Prostate gland (tissue), 2 donors: ENCODE data around the gene PKHD1. TPM values are rescaled to one million over a fixed set of nuclear protein-coding genes. Genes with fewer than 3 reads are reported as not detected.

Source experiments
- DNase-seq: peaks from one replicate; pipeline ENCODE4 v3.0.0-alpha.2; 2019; ENCODE audit warnings: low spot score
- H3K27ac ChIP-seq, 2 donors: fragments of 200-600 bp; sonication (generic); 2 replicates each; pipeline ENCODE4 v1.5.1; 2017 to 2019
- H3K27me3 ChIP-seq: fragments of 200-600 bp; sonication (generic); replicated peaks from 2 replicates; pipeline ENCODE4 v1.5.1; 2019; ENCODE audit not compliant: insufficient read depth
- H3K36me3 ChIP-seq, 2 donors: fragments of 200-600 bp; sonication (generic); 1 replicate in 1 of 2; 2 replicates in 1 of 2; pipeline versions ENCODE4 v1.5.1 to v1.8.1; 2017 to 2019
- H3K4me1 ChIP-seq: fragments of 200-600 bp; sonication (generic); replicated peaks from 2 replicates; pipeline ENCODE4 v1.5.1; 2019
- H3K4me3 ChIP-seq, 2 donors: fragments of 200-600 bp; sonication (generic); 2 replicates each; pipeline ENCODE4 v1.5.1; 2017 to 2019
- H3K9me3 ChIP-seq: fragments of 200-600 bp; sonication (generic); 2 replicates; pipeline ENCODE4 v1.5.1; 2017
- POLR2A ChIP-seq: fragments of 450-650 bp; IDR thresholded peaks from one replicate; pipeline ENCODE4 v1.6.1; 2016; ENCODE audit warnings: antibody characterized with exemption, mild to moderate bottlenecking
- POLR2AphosphoS5 ChIP-seq: sonication (generic); formaldehyde crosslinking; IDR thresholded peaks from one replicate; pipeline ENCODE4 v1.6.1; 2017; ENCODE audit warnings: antibody characterized with exemption
- WGBS: methylation state at CpG from one replicate; pipeline ENCODE4 v1.1.5; 2018; 5-methylcytosine and 5-hydroxymethylcytosine counted together
- intact Hi-C: fragments of 100-400 bp; cut with DNase I; formaldehyde crosslinking; loops from one replicate; pipeline ENCODE4 v1.14.2; 2022
- total RNA-seq, 2 donors: library from RNA; depleted of rRNA; stranded (reverse); fragments of >200 nt; gene quantifications; one replicate each; pipeline ENCODE4 v1.1.0, GENCODE V29; 2016
- TF ChIP-seq, protein P1 (sequence below), 4 experiments: fragments of 200-600 bp in 2 of 4; fragments of 450-650 bp in 2 of 4; sonication (generic) in 2 of 4; IDR thresholded peaks; 1 replicate in 3 of 4; 2 replicates in 1 of 4; pipeline ENCODE4 v1.5.1; 2016 to 2019; ENCODE audit warnings: antibody characterized with exemption in 4 of 4, mild to moderate bottlenecking in 2 of 4, moderate library complexity in 2 of 4

Gene PKHD1
- total RNA-seq, 2 donors from 2014 or later, result 0.46 to 1.1 TPM

DNA sequence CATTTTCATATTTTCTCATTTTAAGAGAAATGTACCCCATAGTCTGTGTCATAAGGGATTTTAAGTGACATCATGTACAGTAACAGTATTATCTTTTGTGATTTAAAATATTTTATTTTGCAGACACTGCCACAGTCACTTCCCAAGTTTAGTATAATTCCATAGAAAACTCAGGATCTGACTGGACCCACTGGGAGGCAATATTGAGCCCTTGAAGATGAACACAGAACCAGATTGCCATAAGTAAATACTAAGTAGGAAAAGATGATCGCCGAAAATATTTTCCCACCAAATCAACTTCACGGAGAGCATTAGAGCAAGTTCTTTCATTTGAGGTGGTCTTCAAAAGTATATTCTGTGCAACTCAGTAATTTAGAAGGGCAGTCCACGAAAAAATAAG lies 17.6 kb upstream of the PKHD1 start:
- H3K4me3 ChIP-seq, result no peak overlapping the region
- no peaks in the 10 kb centered on the region for H3K36me3 ChIP-seq
- no peak overlapping the region for H3K27ac ChIP-seq
- intact Hi-C loops, result loop anchor here (10.0 kb wide), 2 partner anchors 130 to 160 kb away; no protein-coding TSS in a partner anchor
- TF ChIP-seq, protein P1, sequence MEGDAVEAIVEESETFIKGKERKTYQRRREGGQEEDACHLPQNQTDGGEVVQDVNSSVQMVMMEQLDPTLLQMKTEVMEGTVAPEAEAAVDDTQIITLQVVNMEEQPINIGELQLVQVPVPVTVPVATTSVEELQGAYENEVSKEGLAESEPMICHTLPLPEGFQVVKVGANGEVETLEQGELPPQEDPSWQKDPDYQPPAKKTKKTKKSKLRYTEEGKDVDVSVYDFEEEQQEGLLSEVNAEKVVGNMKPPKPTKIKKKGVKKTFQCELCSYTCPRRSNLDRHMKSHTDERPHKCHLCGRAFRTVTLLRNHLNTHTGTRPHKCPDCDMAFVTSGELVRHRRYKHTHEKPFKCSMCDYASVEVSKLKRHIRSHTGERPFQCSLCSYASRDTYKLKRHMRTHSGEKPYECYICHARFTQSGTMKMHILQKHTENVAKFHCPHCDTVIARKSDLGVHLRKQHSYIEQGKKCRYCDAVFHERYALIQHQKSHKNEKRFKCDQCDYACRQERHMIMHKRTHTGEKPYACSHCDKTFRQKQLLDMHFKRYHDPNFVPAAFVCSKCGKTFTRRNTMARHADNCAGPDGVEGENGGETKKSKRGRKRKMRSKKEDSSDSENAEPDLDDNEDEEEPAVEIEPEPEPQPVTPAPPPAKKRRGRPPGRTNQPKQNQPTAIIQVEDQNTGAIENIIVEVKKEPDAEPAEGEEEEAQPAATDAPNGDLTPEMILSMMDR (IDR thresholded peaks at IDR 0.05), result no peak
- TF ChIP-seq POLR2A (no peak), POLR2AphosphoS5 (no peak)
- no peaks in the 10 kb centered on the region for H3K4me1 ChIP-seq
- no peaks in the 10 kb centered on the region for H3K27me3 ChIP-seq
- DNase-seq, result no peak
- H3K9me3 ChIP-seq, result no peaks in the 10 kb centered on the region
- 88% methylated on average over 4 of the region's 4 CpGs for WGBS

DNA sequence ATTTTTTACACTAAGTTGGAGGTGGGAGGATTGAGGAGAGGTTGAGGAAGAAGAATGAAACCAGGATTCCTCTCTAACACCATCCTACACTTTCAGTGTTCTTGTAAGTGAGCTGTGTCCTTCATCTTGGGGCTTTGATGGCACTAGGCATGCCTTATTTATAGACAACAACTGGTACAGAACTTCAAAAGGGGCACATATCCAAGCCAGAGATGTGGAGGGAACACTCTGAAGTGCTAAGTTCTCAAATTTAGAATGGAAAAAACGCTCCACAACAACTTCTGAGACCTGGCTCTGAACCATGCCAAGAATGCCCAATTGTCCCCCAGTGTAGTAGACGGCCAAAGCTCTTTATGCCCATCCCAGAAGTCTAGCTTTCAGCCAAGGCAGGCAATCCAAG lies 16.2 kb upstream of the PKHD1 start:
- no peak for DNase-seq
- H3K27me3 ChIP-seq, result no peaks in the 10 kb centered on the region
- no peaks in the 10 kb centered on the region for H3K36me3 ChIP-seq
- WGBS, result 88% methylated on average over 2 of the region's 2 CpGs
- H3K4me1 ChIP-seq, result no peaks in the 10 kb centered on the region
- intact Hi-C loops, result loop anchor here (10.0 kb wide), 2 partner anchors 131 to 161 kb away; no protein-coding TSS in a partner anchor
- H3K27ac ChIP-seq, result no peak overlapping the region
- H3K9me3 ChIP-seq, result no peaks in the 10 kb centered on the region
- no peak overlapping the region for H3K4me3 ChIP-seq
- no peak for TF ChIP-seq POLR2A
- TF ChIP-seq, protein P1 (IDR thresholded peaks at IDR 0.05), result no peak
- TF ChIP-seq POLR2AphosphoS5, result no peak

DNA sequence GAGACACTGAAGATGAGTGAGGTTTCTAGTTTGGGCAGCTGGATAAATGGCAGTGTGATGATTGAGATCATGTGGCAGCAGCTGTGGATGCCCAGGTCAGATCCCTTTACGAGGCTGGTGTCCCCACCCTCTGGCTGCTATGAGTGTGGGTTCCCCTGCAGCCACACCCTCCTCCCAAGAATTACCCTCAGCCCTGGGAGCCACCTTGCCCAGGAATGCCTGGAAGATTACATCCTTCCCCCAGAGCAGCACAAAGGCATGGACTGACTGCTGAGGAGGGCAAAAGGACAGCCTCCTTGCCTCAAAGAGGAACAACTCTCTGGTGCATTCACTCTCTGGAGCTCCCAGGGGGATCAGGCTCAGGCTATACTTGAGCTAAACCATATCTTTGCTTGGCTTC lies 15.0 kb upstream of the PKHD1 start:
- Histone ChIP-seq H3K4me1 (no peaks in the 10 kb centered on the region), H3K36me3 (no peaks in the 10 kb centered on the region), H3K27me3 (no peaks in the 10 kb centered on the region), H3K27ac (no peak overlapping the region), H3K4me3 (no peak overlapping the region), H3K9me3 (no peaks in the 10 kb centered on the region)
- intact Hi-C loops, result loop anchor here (10.0 kb wide), 2 partner anchors 132 to 162 kb away; no protein-coding TSS in a partner anchor
- DNase-seq, result no peak
- TF ChIP-seq, protein P1 (IDR thresholded peaks at IDR 0.05), result no peak
- TF ChIP-seq POLR2AphosphoS5 (no peak), POLR2A (no peak)
- WGBS, result 23% methylated on average over 1 of the region's 1 CpG

GRCh38 chr6:52098721-52099120 lies 11.3 kb upstream of the PKHD1 start:
- intact Hi-C loops, result no loop called here
- Histone ChIP-seq H3K4me3 (no peak overlapping the region), H3K4me1 (no peaks in the 10 kb centered on the region), H3K36me3 (no peaks in the 10 kb centered on the region), H3K27ac (no peak overlapping the region), H3K27me3 (no peaks in the 10 kb centered on the region), H3K9me3 (no peaks in the 10 kb centered on the region)
- DNase-seq, result no peak
- no peak for TF ChIP-seq POLR2A
- TF ChIP-seq POLR2AphosphoS5, result no peak
- TF ChIP-seq, protein P1 (IDR thresholded peaks at IDR 0.05), result peak in 2 of 4 experiments; percentile 7 to 19
- WGBS, result 49% methylated on average over 1 of the region's 1 CpG

- no peaks in the 10 kb centered on the region for H3K9me3 ChIP-seq
- WGBS, result 19% methylated on average over 2 of the region's 2 CpGs
These were observed 2.4 kb upstream of the PKHD1 start for GRCh38 chr6:52089758-52090348.

More at GRCh38 chr6:52089758-52090348, 2.4 kb upstream of the PKHD1 start:
- TF ChIP-seq, protein P1 (IDR thresholded peaks at IDR 0.05), result no peak
- TF ChIP-seq POLR2AphosphoS5 (no peak), POLR2A (no peak)
- H3K4me3 ChIP-seq, result no peak overlapping the region
- intact Hi-C loops, result no loop called here
- DNase-seq, result no peak
- H3K36me3 ChIP-seq, result no peaks in the 10 kb centered on the region
- no peaks in the 10 kb centered on the region for H3K4me1 ChIP-seq
- H3K27me3 ChIP-seq, result no peaks in the 10 kb centered on the region
- H3K27ac ChIP-seq, result no peak overlapping the region
